ENCODE data around the gene SNX5.

- TF ChIP-seq CTCF (IDR thresholded peaks at IDR 0.05): no peak
- TF ChIP-seq EZH2 (IDR thresholded peaks at IDR 0.05; ENCODE audit: borderline replicate concordance, insufficient read depth, low read depth, low read length, poor library complexity, severe bottlenecking): no peak
Measured at GRCh38 chr20:17951323-17951722, 17.3 kb downstream of the SNX5 start.
